K562 (cell line): ENCODE results near the gene DNAJC12. TPM values are rescaled to one million over a fixed set of nuclear protein-coding genes. Genes with fewer than 3 reads are reported as not detected.

Experiments
- ILF3 ChIP-seq: fragments of 450-650 bp; IDR thresholded peaks from 2 replicates; pipeline ENCODE4 v1.6.1; 2018; ENCODE audit warnings: antibody characterized with exemption, mild to moderate bottlenecking, moderate library complexity, borderline replicate concordance
- MYC ChIP-seq, 2 experiments: fragments of 250-450 bp in 1 of 2; sonication (Bioruptor Pico) in 1 of 2; IDR thresholded peaks; 2 replicates each; pipeline versions ENCODE4 v1.5.1 to v1.6.1; 2012 to 2021; ENCODE audit warnings: low read depth in 2 of 2, borderline replicate concordance in 1 of 2, improper control_type of control experiment in 1 of 2, low read length in 1 of 2, mild to moderate bottlenecking in 1 of 2, moderate library complexity in 1 of 2
- NONO ChIP-seq, 2 experiments: fragments of 200-400 bp in 1 of 2; fragments of 450-650 bp in 1 of 2; formaldehyde crosslinking in 1 of 2; IDR thresholded peaks; 2 replicates each; pipeline ENCODE4 v1.6.1; 2017; ENCODE audit warnings: low read depth in 2 of 2, mild to moderate bottlenecking in 2 of 2, moderate library complexity in 2 of 2, low read length in 1 of 2
- TOE1 ChIP-seq, 2 experiments: fragments of 450-650 bp in 1 of 2; sonication (generic) in 1 of 2; formaldehyde crosslinking in 1 of 2; IDR thresholded peaks; 2 replicates each; pipeline versions ENCODE4 v1.7.1 to v1.8.0; 2016 to 2022; ENCODE audit warnings: borderline replicate concordance in 2 of 2, mild to moderate bottlenecking in 2 of 2, antibody characterized with exemption in 1 of 2, inconsistent platforms in 1 of 2, low read depth in 1 of 2, missing genetic modification reagents in 1 of 2, moderate library complexity in 1 of 2
- ZBED1 ChIP-seq: IDR thresholded peaks from 2 replicates; pipeline ENCODE4 v1.6.1; 2014
- polyA plus RNA-seq, 8 experiments: library from polyadenylated mRNA; depleted of rRNA in 4 of 8; stranded (reverse) in 5 of 8; unstranded in 3 of 8; fragments of >200 nt; fragmentation: Nextera tagmentation in 2 of 8; fragmentation: Illumina TruSeq in 1 of 8; extraction: Ambion mirVana in 2 of 8; extraction: Trizol in 1 of 8; gene quantifications; 2 replicates each; pipeline versions ENCODE4 v1.2.1 to v1.2.3, GENCODE V29; 2011 to 2014; ENCODE audit warnings: inconsistent platforms in 1 of 8, missing spikeins in 1 of 8
- total RNA-seq, 7 experiments: library from RNA; depleted of rRNA in 6 of 7; stranded (reverse); fragments of >200 nt in 6 of 7; fragmentation: Illumina TruSeq in 2 of 7; extraction: Trizol in 2 of 7; gene quantifications; 2 replicates each; pipeline versions ENCODE4 v1.2.1 to v1.2.3, GENCODE V29; 2011 to 2021; ENCODE audit warnings: low replicate concordance in 1 of 7
- TF ChIP-seq, protein P1 (sequence below): fragments of 450-650 bp; IDR thresholded peaks from 2 replicates; pipeline ENCODE4 v1.6.1; 2017; ENCODE audit warnings: antibody characterized with exemption
- TF ChIP-seq, protein P2 (sequence below): conservative IDR thresholded peaks from 2 replicates; pipeline ENCODE4 v1.6.1; 2011; ENCODE audit warnings: low read depth, mild to moderate bottlenecking, low read length; ENCODE audit not compliant: control insufficient read depth
- TF ChIP-seq, protein P3 (sequence below): sonication (generic); formaldehyde crosslinking; IDR thresholded peaks from 2 replicates; pipeline ENCODE4 v1.5.0; 2020; ENCODE audit warnings: missing genetic modification reagents
- TF ChIP-seq, protein P4 (sequence below): sonication (generic); formaldehyde crosslinking; IDR thresholded peaks from 2 replicates; pipeline ENCODE4 v1.8.0; 2023; ENCODE audit warnings: mild to moderate bottlenecking, missing genetic modification reagents

Gene DNAJC12
- total and polyA plus RNA-seq, 9 of the 15 experiments (the other 6 are each of a cell fraction or from before 2014, with no cell fraction given): 7.4 to 95.9 (median 68.5) TPM

DNA sequence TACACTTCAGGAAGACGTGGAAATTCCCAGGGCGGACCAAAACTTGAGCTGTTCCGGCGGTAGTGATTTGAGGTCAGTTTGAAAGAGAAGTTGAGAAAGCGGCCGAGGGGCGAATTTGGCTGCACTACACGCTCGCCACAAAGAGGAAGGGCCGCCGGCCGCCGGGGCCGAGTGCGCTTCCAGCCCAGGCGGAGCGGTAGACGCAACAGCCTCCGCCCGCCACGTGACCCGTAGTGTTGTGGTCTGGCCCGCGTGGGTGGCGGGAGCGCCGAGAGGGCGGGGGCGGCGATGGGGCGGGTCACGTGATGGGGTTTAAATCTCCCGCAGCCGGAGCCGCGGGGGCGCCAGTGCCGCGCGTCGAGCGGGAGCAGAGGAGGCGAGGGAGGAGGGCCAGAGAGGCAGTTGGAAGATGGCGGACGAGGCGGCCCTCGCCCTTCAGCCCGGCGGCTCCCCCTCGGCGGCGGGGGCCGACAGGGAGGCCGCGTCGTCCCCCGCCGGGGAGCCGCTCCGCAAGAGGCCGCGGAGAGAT is 46.4 kb upstream of the DNAJC12 start, which contains the start of gene SIRT1 (continued):
- TF ChIP-seq TOE1 (IDR thresholded peaks at IDR 0.05; ENCODE audit: borderline replicate concordance): peak; percentile 100
- no peak for TF ChIP-seq TOE1 (CRISPR knock-in tag; IDR thresholded peaks at IDR 0.05; ENCODE audit: borderline replicate concordance, low read depth)
- TF ChIP-seq, protein P1, sequence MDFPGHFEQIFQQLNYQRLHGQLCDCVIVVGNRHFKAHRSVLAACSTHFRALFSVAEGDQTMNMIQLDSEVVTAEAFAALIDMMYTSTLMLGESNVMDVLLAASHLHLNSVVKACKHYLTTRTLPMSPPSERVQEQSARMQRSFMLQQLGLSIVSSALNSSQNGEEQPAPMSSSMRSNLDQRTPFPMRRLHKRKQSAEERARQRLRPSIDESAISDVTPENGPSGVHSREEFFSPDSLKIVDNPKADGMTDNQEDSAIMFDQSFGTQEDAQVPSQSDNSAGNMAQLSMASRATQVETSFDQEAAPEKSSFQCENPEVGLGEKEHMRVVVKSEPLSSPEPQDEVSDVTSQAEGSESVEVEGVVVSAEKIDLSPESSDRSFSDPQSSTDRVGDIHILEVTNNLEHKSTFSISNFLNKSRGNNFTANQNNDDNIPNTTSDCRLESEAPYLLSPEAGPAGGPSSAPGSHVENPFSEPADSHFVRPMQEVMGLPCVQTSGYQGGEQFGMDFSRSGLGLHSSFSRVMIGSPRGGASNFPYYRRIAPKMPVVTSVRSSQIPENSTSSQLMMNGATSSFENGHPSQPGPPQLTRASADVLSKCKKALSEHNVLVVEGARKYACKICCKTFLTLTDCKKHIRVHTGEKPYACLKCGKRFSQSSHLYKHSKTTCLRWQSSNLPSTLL: no peak
- peak; percentile 95 for TF ChIP-seq MYC (IDR thresholded peaks at IDR 0.05; ENCODE audit: low read depth, low read length)
- 0 out of 2 replicates have a peak, but pooled peaks have one; percentile 10 for TF ChIP-seq MYC (CRISPR knock-in tag; IDR thresholded peaks at IDR 0.05; ENCODE audit: borderline replicate concordance, low read depth)
- TF ChIP-seq, protein P2, sequence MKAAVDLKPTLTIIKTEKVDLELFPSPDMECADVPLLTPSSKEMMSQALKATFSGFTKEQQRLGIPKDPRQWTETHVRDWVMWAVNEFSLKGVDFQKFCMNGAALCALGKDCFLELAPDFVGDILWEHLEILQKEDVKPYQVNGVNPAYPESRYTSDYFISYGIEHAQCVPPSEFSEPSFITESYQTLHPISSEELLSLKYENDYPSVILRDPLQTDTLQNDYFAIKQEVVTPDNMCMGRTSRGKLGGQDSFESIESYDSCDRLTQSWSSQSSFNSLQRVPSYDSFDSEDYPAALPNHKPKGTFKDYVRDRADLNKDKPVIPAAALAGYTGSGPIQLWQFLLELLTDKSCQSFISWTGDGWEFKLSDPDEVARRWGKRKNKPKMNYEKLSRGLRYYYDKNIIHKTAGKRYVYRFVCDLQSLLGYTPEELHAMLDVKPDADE: peak; percentile 75; the same call in 1 of the 2 replicates
- TF ChIP-seq, protein P3, sequence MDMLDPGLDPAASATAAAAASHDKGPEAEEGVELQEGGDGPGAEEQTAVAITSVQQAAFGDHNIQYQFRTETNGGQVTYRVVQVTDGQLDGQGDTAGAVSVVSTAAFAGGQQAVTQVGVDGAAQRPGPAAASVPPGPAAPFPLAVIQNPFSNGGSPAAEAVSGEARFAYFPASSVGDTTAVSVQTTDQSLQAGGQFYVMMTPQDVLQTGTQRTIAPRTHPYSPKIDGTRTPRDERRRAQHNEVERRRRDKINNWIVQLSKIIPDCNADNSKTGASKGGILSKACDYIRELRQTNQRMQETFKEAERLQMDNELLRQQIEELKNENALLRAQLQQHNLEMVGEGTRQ: peak; percentile 100
- peak; percentile 86 to 97; a peak in 2 of 4 replicates for TF ChIP-seq NONO (IDR thresholded peaks at IDR 0.05; ENCODE audit: low read depth in 2 of 2, low read length in 1 of 2)
- TF ChIP-seq ZBED1: peak; percentile 47; the same call in 1 of the 2 replicates
- TF ChIP-seq ILF3: peak; percentile 93; the same call in 1 of the 2 replicates
- TF ChIP-seq, protein P4, sequence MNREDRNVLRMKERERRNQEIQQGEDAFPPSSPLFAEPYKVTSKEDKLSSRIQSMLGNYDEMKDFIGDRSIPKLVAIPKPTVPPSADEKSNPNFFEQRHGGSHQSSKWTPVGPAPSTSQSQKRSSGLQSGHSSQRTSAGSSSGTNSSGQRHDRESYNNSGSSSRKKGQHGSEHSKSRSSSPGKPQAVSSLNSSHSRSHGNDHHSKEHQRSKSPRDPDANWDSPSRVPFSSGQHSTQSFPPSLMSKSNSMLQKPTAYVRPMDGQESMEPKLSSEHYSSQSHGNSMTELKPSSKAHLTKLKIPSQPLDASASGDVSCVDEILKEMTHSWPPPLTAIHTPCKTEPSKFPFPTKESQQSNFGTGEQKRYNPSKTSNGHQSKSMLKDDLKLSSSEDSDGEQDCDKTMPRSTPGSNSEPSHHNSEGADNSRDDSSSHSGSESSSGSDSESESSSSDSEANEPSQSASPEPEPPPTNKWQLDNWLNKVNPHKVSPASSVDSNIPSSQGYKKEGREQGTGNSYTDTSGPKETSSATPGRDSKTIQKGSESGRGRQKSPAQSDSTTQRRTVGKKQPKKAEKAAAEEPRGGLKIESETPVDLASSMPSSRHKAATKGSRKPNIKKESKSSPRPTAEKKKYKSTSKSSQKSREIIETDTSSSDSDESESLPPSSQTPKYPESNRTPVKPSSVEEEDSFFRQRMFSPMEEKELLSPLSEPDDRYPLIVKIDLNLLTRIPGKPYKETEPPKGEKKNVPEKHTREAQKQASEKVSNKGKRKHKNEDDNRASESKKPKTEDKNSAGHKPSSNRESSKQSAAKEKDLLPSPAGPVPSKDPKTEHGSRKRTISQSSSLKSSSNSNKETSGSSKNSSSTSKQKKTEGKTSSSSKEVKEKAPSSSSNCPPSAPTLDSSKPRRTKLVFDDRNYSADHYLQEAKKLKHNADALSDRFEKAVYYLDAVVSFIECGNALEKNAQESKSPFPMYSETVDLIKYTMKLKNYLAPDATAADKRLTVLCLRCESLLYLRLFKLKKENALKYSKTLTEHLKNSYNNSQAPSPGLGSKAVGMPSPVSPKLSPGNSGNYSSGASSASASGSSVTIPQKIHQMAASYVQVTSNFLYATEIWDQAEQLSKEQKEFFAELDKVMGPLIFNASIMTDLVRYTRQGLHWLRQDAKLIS: peak; percentile 85
